ENCODE results near the gene MEIS3. TPM values are rescaled to one million over a fixed set of nuclear protein-coding genes. Genes with fewer than 3 reads are reported as not detected.
"Not testable (repeated sequence)": the region's sequence is repeated elsewhere in the genome, so short reads cannot be mapped to it uniquely, and the experiment has no call there.

Gene MEIS3
- total and polyA plus RNA-seq, 2 experiments from 2014 or later, result 20.1 to 56.1 TPM

- no peak for DNase-seq
- no peak overlapping the region for H3K27ac ChIP-seq
- no peak overlapping the region for H2AFZ ChIP-seq
- in situ Hi-C loops (cut with MboI), result no loop called here
- no peaks in the 10 kb centered on the region for H3K27me3 ChIP-seq (replicated peaks; ENCODE audit: insufficient read depth)
- WGBS, 2 experiments (ENCODE audit: low coverage in 1 of 2, low lambda C conversion rate in 2 of 2, missing lambda C conversion rate in 2 of 2), result 87% methylated on average over 31 to 33 of the region's 33 CpGs
- no peaks in the 10 kb centered on the region; the same call in 1 of the 2 replicates for H3K36me3 ChIP-seq (ENCODE audit: low read depth)
- no peaks in the 10 kb centered on the region for H4K20me1 ChIP-seq (ENCODE audit: insufficient read depth)
- H3K79me2 ChIP-seq (ENCODE audit: insufficient read depth), result no peaks in the 10 kb centered on the region
- no peaks in the 10 kb centered on the region for H3K9me2 ChIP-seq (ENCODE audit: insufficient read depth)
- no peak overlapping the region for H3K4me2 ChIP-seq (ENCODE audit: unreplicated experiment)
- no peak overlapping the region for H3K9ac ChIP-seq
- H3K9me3 ChIP-seq (ENCODE audit: low read depth), result no peaks in the 10 kb centered on the region
- peaks cover 8% of the 10 kb centered on the region; the same call in 1 of the 2 replicates for H3F3A ChIP-seq (ENCODE audit: insufficient read depth)
- TF ChIP-seq EZH2phosphoT487 (IDR thresholded peaks at IDR 0.05; ENCODE audit: insufficient read depth, low read depth), result no peak
- no peak for TF ChIP-seq EZH2 (IDR thresholded peaks at IDR 0.05; ENCODE audit: insufficient read depth, poor library complexity, severe bottlenecking)
- H3K4me3 ChIP-seq, result no peak overlapping the region
- peaks cover 11% of the 10 kb centered on the region for H3K4me1 ChIP-seq (ENCODE audit: insufficient read depth)
Measured at GRCh38 chr19:47373246-47374240, 45.8 kb downstream of the MEIS3 start.

- in situ Hi-C loops (cut with MboI), result no loop called here
- Histone ChIP-seq H3K9me3 (ENCODE audit: low read depth) (no peaks in the 10 kb centered on the region), H3K27ac (no peak overlapping the region), H3F3A (ENCODE audit: insufficient read depth) (peaks cover 8% of the 10 kb centered on the region; the same call in 1 of the 2 replicates), H3K4me1 (ENCODE audit: insufficient read depth) (peaks cover 11% of the 10 kb centered on the region), H3K4me3 (no peak overlapping the region), H3K9me2 (ENCODE audit: insufficient read depth) (no peaks in the 10 kb centered on the region), H3K27me3 (replicated peaks; ENCODE audit: insufficient read depth) (no peaks in the 10 kb centered on the region), H2AFZ (no peak overlapping the region), H3K36me3 (ENCODE audit: low read depth) (no peaks in the 10 kb centered on the region; the same call in 1 of the 2 replicates), H3K79me2 (ENCODE audit: insufficient read depth) (no peaks in the 10 kb centered on the region), H3K4me2 (ENCODE audit: unreplicated experiment) (no peak overlapping the region), H3K9ac (no peak overlapping the region), H4K20me1 (ENCODE audit: insufficient read depth) (no peaks in the 10 kb centered on the region)
- 94 to 95% methylated on average over 18 to 19 of the region's 22 CpGs for WGBS, 2 experiments (ENCODE audit: low coverage in 1 of 2, low lambda C conversion rate in 2 of 2, missing lambda C conversion rate in 2 of 2)
- TF ChIP-seq EZH2phosphoT487 (IDR thresholded peaks at IDR 0.05; ENCODE audit: insufficient read depth, low read depth) (no peak), EZH2 (IDR thresholded peaks at IDR 0.05; ENCODE audit: insufficient read depth, poor library complexity, severe bottlenecking) (no peak)
- DNase-seq, result no peak
Measured at GRCh38 chr19:47372603-47373002, 46.7 kb downstream of the MEIS3 start.

GRCh38 chr19:47371261-47371660 lies 48.1 kb downstream of the MEIS3 start:
- in situ Hi-C loops (cut with MboI), result no loop called here
- TF ChIP-seq EZH2 (IDR thresholded peaks at IDR 0.05; ENCODE audit: insufficient read depth, poor library complexity, severe bottlenecking) (no peak), EZH2phosphoT487 (IDR thresholded peaks at IDR 0.05; ENCODE audit: insufficient read depth, low read depth) (no peak)
- Histone ChIP-seq H3K27ac (no peak overlapping the region), H3K36me3 (ENCODE audit: low read depth) (no peaks in the 10 kb centered on the region; the same call in 1 of the 2 replicates), H3F3A (ENCODE audit: insufficient read depth) (peaks cover 8% of the 10 kb centered on the region; the same call in 1 of the 2 replicates), H3K9me3 (ENCODE audit: low read depth) (no peaks in the 10 kb centered on the region), H3K27me3 (replicated peaks; ENCODE audit: insufficient read depth) (no peaks in the 10 kb centered on the region), H3K4me2 (ENCODE audit: unreplicated experiment) (no peak overlapping the region), H3K4me3 (no peak overlapping the region), H3K79me2 (ENCODE audit: insufficient read depth) (no peaks in the 10 kb centered on the region), H3K9me2 (ENCODE audit: insufficient read depth) (no peaks in the 10 kb centered on the region), H4K20me1 (ENCODE audit: insufficient read depth) (no peaks in the 10 kb centered on the region), H2AFZ (no peak overlapping the region), H3K9ac (no peak overlapping the region), H3K4me1 (ENCODE audit: insufficient read depth) (peaks cover 11% of the 10 kb centered on the region)
- no peak for DNase-seq
- whole genome bisulfite sequencing, 2 experiments (ENCODE audit: low coverage in 1 of 2, low lambda C conversion rate in 2 of 2, missing lambda C conversion rate in 2 of 2), result 91 to 92% methylated on average over 9 of the region's 9 CpGs

GRCh38 chr19:47370045-47370611 lies 49.2 kb downstream of the MEIS3 start:
- no peaks in the 10 kb centered on the region for H3K27me3 ChIP-seq (replicated peaks; ENCODE audit: insufficient read depth)
- H3K4me3 ChIP-seq, result no peak overlapping the region
- no peaks in the 10 kb centered on the region for H3K79me2 ChIP-seq (ENCODE audit: insufficient read depth)
- peak; percentile 85 for DNase-seq
- H3K9me2 ChIP-seq (ENCODE audit: insufficient read depth), result no peaks in the 10 kb centered on the region
- H3K9me3 ChIP-seq (ENCODE audit: low read depth), result no peaks in the 10 kb centered on the region
- H3K36me3 ChIP-seq (ENCODE audit: low read depth), result no peaks in the 10 kb centered on the region; the same call in 1 of the 2 replicates
- no peak overlapping the region for H2AFZ ChIP-seq
- WGBS, 2 experiments (ENCODE audit: low coverage in 1 of 2, low lambda C conversion rate in 2 of 2, missing lambda C conversion rate in 2 of 2), result 51% methylated on average over 10 of the region's 10 CpGs
- no peak overlapping the region for H3K4me2 ChIP-seq (ENCODE audit: unreplicated experiment)
- peak overlapping the region; percentile 27; the same call in 1 of the 2 replicates for H3K9ac ChIP-seq
- H3K27ac ChIP-seq, result peak overlapping the region; percentile 39
- in situ Hi-C loops (cut with MboI), result no loop called here
- no peak for TF ChIP-seq EZH2phosphoT487 (IDR thresholded peaks at IDR 0.05; ENCODE audit: insufficient read depth, low read depth)
- no peak for TF ChIP-seq EZH2 (IDR thresholded peaks at IDR 0.05; ENCODE audit: insufficient read depth, poor library complexity, severe bottlenecking)
- H4K20me1 ChIP-seq (ENCODE audit: insufficient read depth), result no peaks in the 10 kb centered on the region
- peaks cover 8% of the 10 kb centered on the region; the same call in 1 of the 2 replicates for H3F3A ChIP-seq (ENCODE audit: insufficient read depth)
- peaks cover 11% of the 10 kb centered on the region for H3K4me1 ChIP-seq (ENCODE audit: insufficient read depth)

GRCh38 chr19:47365455-47365854 lies 53.9 kb downstream of the MEIS3 start:
- H3K27me3 ChIP-seq (replicated peaks; ENCODE audit: insufficient read depth); H3K79me2 ChIP-seq (ENCODE audit: insufficient read depth); DNase-seq; H3K36me3 ChIP-seq (ENCODE audit: low read depth); in situ Hi-C loops (cut with MboI); H3K27ac ChIP-seq; H3K9ac ChIP-seq; H3F3A ChIP-seq (ENCODE audit: insufficient read depth); H2AFZ ChIP-seq; H3K4me1 ChIP-seq (ENCODE audit: insufficient read depth); H3K9me2 ChIP-seq (ENCODE audit: insufficient read depth); H3K4me3 ChIP-seq; H3K4me2 ChIP-seq (ENCODE audit: unreplicated experiment); H3K9me3 ChIP-seq (ENCODE audit: low read depth); H4K20me1 ChIP-seq (ENCODE audit: insufficient read depth): not testable (repeated sequence)
- 97% methylated on average over 10 of the region's 10 CpGs for WGBS, 2 experiments (ENCODE audit: low coverage in 1 of 2, low lambda C conversion rate in 2 of 2, missing lambda C conversion rate in 2 of 2)
